GM18951 (cell line): Measurements from ENCODE around the gene ASXL2.

ENCODE experiments used
- POLR2A ChIP-seq: IDR thresholded peaks from 4 replicates; pipeline ENCODE4 v1.6.1; 2011; ENCODE audit warnings: mild to moderate bottlenecking; ENCODE audit not compliant: insufficient read length, insufficient read depth; ENCODE audit errors: extremely low read depth
- in situ Hi-C: fragments of 300-500 bp; cut with MboI; formaldehyde crosslinking; loops from one replicate; pipeline ENCODE4 v1.12.0; 2022; ENCODE audit warnings: low sequenced_read_pairs, mixed read lengths, inconsistent platforms; ENCODE audit not compliant: unreplicated experiment

ASXL2 gene

DNA sequence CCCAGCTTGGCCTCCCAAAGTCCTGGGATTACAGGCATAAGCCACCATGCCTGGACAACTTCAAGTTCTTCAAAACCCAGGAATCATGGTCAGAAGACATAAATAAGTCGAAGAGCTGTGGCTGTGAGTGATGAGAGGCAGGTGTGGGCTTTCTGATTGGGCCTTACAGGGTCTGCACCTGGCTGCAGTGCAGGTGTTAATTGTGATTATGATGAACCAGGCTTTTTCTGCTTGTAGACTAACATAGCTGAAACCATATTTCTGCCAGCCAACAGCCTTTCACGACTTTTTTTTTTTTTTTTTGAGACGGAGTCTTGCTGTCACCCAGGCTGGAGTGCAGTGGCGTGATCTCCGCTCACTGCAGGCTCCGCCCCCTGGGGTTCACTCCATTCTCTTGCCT is 190.1 kb downstream of the ASXL2 start:
- in situ Hi-C loops, result no loop called here
- TF ChIP-seq POLR2A, result no peak

- in situ Hi-C loops, result no loop called here
Observed at GRCh38 chr2:25685741-25686140, 192.5 kb downstream of the ASXL2 start.

GRCh38 chr2:25684577-25685473 is 193.5 kb downstream of the ASXL2 start:
- in situ Hi-C loops, result no loop called here
- TF ChIP-seq POLR2A, result no peak

More at GRCh38 chr2:25685741-25686140, 192.5 kb downstream of the ASXL2 start:
- no peak for TF ChIP-seq POLR2A
